Brain pericyte (primary cell): ENCODE data around the gene KRTAP10-3.
"Not testable (repeated sequence)": the region's sequence is repeated elsewhere in the genome, so short reads cannot be mapped to it uniquely, and the experiment has no call there.

Experiments used
- DNase-seq: peaks from one replicate; pipeline ENCODE4 v3.0.0-alpha.2; 2012; ENCODE audit warnings: low read depth, low spot score

Gene KRTAP10-3

DNA sequence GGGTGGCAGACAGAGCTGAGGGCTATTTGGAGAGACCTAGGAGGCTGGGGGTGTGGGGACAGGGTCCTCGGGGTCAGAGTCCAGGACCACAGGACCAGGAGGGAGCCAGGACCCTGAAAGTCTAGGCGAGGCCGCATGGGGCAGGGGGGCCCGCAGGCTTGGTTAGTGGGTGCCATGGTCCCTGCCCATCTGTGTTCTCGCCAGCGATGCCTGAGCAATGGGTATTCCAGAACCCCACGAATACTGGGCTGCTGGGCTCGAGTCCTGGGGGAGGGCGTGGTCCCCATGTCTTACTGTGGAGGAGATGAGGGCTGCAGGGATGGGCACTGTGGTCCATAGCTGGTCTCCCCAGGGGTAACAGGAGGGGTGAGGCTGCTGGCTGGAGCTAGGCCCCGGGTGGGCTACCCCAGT lies 31.7 kb upstream of the KRTAP10-3 start:
- no peak for DNase-seq

DNA sequence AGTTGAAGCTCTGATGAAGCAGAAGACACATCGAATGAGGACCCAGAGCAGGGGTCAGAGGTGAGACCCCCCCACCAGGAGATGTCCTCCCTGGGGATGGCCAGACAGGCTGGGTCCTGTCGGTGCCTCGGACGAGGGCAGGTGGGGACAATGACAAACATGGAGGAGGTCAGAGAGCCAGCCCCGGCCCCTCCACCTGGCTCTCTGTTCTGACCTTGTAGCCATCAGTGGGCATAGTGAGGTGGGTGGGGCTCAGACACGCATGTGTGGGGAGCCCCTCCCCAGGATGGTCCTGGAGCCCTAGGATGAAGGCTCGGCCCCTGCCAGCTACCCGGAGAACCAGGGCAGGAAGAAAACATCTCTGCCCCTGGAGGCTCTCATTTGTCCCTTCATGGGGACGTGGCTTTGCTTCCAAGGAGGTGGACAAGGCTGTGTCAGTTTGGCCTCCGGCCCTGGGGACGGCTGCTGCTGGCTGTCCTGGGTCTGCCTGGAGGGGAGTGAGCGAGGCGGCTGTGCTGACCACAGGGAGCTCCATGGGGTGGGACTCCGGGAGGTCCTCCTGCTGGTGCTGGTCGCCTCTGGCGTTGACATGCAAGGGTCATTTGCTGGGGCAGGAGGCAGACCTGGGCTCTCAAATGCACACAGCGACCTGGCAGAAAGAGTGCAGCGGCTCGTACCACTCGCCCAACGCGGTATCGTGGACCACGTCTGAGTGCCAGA lies 31.2 kb upstream of the KRTAP10-3 start:
- no peak for DNase-seq

DNA sequence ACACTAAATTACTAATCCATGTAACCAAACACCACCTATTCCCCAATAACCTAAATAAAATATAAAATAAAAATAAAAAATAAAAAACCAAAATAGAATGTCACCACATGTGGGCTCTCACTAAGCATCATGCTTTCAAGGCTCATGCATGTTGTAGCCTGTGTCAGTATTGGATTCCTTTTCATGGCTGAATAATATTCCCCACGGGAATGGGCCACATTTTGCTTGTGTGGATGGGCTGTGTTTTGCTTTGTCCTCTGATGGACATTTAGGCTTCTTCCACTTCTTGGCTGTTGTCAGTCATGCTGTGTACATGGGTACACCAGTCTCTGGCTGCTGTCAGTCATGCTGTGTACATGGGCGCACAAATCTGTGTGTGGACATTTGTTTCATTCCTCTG lies 30.5 kb upstream of the KRTAP10-3 start:
- no peak for DNase-seq

DNA sequence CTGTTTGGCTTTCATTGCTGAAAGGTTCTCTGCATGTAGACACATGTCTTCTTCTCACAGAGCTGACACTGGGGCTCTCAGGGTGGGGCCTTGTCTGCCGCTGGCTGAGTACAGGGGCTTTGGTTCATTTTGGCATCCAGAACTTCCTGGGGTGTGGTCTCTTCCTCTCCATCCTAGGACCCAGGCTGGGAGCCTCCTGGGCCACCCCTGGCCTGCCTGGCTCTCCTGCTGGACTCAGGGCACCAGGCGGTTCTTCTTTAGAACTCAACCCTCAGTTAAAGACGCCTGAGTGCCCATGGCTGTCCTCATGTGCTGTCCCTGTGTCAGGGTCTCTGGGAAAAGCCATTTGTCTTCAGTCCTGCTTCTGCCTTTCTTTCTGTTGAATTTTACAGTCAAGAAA lies 27.3 kb upstream of the KRTAP10-3 start:
- DNase-seq, result no peak

DNA sequence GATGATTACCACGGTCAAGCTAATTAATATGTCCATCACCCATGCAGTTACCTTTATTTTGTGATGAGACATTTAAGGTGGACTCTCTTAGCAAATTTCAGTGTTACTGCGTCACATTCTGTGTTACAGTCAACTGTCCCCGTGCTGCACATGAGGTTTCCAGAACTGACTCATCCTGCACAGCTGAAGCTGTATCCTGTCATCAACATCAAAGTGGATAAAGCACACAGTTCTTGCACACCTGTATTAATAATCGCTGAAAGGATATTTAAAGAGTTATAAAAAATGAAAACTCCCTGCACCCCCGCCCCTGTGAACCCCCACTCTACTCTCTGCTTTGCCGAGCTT lies 25.2 kb upstream of the KRTAP10-3 start:
- no peak for DNase-seq

DNA sequence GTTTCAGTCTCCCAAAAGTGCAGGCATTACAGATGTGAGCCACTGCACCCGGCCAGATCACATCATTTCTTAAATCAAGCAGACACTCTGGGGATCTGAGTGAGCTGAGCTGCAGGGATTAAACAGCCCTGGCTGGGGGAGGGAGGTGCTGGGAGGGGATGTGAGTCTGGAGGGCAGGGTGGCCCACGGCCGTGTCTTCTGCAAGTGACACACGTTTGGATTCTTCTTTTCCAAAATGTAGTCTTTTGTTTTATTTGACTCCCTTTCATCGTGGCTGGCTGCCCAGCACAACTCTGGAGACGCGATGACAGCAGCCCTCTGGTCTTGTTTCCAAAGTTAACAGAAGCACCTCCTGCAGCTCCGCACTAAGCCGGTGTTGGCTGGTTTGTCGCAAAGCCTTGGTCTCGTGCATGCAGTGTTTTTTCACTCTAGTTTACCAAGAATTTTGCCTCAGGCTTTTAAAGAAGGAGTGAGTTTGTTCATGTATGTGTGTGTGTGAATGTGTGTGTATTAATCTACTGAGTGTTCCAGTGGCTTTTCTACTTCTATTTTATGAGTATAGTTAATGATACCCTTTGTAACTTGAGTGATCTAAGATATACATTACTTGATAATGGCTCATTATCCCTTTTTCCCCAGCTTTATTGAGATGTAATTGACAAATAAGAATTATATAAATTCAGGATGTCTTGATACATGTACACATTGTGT lies 24.6 kb upstream of the KRTAP10-3 start:
- no peak for DNase-seq

DNA sequence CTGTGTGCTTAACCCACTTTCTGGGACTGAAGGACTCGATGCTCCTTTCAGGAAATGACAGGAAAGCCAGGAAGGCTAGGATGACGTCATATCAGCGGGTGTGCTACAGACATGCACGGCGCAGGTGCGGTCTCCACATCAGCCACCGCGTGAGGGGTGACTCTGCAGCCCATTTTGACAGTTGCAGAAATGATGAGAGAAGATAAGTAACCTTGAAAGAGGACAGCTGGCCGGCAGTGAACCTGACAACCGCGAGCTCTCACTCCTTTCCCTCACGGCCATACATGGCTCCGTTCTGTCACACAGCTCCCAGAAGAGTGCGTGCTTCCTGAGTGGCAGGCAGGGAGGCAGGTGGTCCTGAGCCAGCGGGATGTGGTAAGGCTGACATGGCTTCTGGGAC lies 23.5 kb upstream of the KRTAP10-3 start:
- no peak for DNase-seq

DNA sequence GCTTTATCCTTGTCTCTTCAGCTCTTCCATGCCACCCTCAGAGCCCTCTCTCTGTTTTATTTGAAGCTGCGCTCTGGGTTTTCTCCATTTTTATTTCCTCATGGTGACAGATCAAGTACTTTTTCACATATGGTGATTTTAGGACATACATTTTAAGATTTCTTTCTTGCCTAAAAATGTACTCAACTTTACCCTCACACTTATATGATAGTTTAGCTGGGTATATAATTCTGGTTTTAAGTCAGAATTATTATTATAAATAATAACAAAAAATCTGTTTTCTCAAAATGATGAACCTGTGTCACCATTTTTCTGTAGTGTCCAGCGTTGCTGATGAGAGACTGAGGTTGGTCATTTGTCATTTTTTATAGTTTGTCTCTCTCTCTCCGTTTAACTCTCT lies 22.6 kb upstream of the KRTAP10-3 start:
- DNase-seq, result no peak

DNA sequence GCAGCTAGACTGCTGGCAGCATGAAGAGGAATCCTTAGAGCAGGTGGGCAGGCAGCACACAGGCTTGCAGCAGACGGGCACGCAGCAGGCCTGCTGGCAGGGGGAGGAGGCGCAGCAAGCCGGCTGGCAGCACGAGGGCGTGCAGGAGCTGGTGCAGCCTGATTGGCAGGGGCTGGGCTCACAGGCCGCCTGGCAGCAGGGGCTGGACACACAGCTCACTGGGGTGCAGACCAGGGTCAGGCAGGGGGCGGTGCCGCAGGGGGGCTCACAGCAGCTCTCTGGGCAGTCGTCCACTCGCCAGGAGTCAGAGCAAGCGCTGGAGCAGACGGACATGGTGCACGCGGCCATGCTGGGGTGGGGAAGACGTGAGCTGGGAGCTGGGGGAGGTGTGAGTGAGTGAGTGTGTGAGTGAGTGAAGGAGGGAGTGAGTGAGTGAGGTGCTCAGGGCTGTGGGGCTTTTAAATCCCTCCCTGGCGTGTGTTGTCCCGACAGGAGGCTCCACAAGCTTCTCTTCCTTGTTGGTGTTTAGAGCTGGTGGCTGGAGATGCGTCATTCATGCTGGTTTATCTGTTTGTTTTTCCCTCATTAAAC lies 21.7 kb upstream of the KRTAP10-3 start, which contains the start of gene KRTAP10-5:
KRTAP10-5 (minus strand) TSS at position 374 of the 591 bp plus-strand sequence; CDS start at position 348, 26 bp downstream.
- not testable (repeated sequence) for DNase-seq

DNA sequence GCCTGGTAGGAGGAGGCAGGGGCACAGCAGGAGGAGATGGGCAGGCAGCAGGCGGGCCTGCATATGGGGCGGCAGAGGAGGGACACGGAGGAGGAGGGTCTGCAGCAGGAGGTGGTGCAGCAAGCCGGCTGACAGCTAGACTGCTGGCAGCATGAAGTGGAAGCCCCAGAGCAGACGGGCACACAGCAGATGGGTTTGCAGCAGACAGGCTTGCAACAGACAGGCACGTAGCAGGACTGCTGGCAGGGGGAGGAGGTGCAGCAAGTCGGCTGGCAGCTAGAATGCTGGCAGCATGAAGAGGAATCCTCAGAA lies 21.2 kb upstream of the KRTAP10-3 start:
- DNase-seq, result no peak

DNA sequence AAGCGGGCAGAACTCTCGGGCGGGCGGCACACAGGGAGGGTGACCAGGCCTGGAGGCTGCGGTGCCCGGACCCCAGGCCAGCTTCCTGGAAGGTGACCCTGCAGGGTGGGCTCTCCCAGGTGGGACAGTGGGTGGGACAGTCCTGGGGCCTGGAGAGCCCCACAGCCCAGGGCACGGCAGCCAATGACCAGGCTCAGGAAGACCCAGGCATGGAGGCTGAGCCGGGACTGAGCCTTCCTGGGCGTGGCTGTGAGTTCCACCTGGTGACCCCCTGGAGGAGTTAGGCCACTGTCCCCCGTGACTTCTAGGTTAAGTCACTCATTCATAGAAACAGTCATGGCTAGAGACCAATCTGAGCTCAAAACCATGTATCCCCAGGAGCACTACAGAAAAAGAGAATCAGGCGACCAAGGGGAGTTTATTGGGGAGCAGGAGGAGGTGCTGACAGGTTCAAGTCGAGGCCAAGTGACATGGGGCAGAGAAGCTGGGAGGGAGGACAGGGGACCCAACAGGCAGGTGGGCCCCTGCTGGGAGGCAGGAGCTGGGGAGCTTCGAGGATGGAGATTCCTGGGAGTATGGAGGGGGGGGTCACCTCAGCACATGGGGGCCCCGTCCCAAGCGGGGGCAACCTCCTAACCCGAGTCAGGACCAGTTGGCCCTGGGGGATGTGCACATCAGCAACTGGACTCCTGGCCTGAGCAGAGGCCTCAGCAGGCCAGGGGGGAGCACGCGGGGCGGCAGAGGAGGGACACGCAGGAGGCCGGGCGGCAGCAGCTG lies 20.6 kb upstream of the KRTAP10-3 start:
- no peak for DNase-seq

DNA sequence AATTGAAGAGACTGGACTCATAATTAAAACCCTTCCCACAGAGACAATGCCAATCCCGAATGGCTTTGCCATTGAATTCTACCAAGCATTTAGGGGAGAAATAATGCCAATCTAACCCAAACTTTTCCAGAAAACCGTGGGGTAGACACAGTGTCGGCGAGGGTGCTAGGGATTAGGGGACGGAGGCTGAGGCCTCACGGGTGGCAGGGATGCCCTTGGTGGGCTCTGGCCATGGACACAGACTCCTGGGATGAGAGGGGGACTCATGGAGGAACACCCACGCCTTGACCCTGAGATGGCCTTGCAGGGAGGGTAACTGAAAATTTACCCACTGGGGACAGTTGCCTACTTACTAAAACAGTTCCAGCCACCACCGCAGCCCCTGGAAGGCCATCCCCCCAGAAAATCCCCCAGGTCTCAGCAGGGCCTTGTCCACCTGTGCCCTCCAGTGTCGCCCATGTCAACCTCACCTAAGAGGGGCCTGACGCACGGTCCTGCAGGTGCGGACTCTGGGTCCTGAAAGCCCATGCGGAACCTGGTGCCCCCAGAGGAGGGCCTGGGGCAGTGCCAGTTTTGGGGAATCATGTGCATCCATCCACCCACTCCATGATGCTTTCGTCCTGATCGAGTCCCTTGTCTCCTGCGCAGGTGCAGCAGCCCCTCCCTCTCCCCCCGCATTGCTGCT lies 19.9 kb upstream of the KRTAP10-3 start:
- no peak for DNase-seq

DNA sequence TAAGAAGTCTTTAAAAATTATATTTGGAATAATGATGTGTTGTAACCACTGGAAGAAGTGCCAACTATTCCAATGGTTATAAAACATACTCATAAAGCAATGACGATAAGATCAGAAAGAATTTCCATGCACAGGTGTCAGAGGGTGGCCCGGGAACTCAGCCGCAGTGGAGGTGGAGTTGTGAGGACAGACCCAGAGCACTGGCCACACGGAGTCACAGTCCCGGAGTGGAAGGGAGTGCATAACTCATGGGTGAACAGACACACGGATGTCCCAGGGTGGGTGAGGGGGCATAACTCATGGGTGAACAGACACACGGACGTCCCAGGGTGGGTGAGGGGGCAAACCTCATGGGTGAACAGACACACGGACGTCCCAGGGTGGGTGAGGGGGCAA lies 17.4 kb upstream of the KRTAP10-3 start:
- no peak for DNase-seq

DNA sequence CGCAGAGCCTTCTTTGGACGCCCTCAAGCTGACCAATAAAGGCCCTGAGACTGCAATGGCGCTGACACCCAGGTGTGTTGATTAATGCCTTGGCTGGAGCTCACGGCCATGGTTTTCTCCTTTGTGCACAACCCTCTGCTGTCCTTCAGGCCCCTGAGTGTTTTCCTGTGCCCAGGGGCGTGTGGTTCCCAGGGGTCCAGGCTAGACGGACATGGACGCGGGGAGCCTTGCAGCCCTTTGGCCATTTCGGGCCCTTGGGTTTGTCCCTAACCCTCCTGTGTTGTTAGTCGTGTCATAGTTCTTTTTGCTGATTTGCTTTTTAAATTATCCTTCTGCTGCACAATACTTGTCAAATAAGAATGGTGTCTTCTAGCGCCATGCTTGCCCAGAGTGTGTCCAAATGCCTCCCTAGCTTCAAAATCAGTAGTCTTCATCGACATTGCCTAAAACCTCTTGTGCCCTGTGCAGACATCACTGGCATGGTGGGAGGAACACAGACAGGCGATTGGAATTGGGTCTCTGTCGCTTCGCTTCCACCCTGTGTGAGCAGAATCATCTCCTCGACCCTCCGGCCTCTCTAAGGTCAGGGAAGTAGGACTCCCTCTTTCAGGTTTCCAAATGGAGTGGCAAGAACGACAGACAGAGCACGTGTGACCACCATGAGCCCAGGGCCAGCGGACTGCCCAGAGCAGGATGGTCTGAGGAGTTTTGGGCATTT lies 16.9 kb upstream of the KRTAP10-3 start:
- no peak for DNase-seq

DNA sequence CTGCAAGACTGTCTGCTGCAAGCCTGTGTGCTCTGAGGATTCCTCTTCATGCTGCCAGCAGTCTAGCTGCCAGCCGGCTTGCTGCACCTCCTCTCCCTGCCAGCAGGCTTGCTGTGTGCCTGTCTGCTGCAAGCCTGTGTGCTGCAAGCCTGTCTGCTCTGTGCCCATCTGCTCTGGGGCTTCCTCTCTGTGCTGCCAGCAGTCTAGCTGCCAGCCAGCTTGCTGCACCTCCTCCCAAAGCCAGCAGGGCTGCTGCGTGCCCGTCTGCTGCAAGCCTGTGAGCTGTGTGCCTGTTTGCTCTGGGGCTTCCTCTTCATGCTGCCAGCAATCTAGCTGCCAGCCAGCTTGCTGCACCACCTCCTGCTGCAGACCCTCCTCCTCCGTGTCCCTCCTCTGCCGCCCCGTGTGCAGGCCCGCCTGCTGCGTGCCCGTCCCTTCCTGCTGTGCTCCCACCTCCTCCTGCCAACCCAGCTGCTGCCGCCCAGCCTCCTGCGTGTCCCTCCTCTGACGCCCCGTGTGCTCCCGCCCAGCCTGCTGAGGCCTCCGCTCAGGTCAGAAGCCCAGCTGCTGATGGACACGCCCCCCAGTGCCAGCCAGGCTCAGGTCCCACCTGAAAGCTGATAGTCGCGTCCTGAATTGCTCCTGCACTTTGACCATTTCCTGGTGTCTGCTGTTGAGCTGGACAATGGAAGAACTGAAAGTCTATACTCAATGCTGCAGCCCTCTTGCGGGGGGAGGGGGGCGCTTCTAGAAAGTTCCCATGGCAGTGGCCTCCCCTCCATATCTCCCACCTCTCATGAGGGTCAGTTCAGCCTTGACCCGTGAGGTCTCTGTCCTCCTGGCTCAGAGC lies 16.1 kb upstream of the KRTAP10-3 start:
- no peak for DNase-seq

DNA sequence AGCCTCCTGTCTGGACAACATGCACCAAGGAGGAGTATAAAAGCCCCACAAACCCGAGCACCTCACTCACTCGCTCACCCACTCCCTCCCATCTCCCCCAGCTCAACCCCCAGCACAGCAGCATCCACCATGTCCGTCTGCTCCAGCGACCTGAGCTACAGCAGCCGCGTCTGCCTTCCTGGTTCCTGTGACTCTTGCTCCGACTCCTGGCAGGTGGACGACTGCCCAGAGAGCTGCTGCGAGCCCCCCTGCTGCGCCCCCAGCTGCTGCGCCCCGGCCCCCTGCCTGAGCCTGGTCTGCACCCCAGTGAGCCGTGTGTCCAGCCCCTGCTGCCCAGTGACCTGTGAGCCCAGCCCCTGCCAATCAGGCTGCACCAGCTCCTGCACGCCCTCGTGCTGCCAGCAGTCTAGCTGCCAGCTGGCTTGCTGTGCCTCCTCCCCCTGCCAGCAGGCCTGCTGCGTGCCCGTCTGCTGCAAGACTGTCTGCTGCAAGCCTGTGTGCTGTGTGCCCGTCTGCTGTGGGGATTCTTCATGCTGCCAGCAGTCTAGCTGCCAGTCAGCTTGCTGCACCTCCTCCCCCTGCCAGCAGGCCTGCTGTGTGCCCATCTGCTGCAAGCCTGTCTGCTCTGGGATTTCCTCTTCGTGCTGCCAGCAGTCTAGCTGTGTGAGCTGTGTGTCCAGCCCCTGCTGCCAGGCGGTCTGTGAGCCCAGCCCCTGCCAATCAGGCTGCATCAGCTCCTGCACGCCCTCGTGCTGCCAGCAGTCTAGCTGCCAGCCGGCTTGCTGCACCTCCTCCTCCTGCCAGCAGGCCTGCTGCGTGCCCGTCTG lies 15.2 kb upstream of the KRTAP10-3 start, which contains the start of gene KRTAP10-4:
KRTAP10-4 (plus strand) TSS at position 100 of the 827 bp plus-strand sequence; CDS start at position 130, 30 bp downstream.
- not testable (repeated sequence) for DNase-seq

DNA sequence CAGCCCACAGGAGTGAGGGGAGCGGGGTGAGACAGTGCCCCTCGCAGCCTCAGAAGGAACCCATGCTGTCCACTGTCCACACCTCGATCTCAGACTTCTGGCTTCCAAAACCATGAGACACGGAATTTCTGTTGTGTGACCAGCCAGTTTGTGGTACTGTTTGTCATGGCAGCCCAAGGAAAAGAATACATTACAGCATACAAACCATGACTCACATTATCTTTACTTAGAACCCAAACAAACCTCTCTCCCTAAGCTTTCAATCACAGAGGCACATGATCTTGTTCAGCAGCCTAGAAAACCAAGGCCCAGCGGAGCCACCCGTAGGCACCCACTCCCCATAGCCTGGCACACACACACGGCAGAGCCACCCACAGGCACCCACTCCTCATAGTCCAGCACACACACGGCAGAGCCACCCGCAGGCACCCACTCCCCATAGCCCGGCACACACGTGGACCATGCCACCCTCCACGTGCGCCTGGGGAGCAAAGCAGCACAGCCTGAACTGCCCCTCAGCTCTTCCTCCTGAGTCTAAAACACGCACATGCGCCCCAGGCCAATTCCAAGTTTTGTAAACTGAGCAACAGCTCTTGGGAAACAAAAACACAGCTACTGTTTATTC lies 14.5 kb upstream of the KRTAP10-3 start:
- no peak for DNase-seq
